ENCODE results near the gene PAPOLB.

PAPOLB gene

GRCh38 chr7:4823441-4824119 lies 38.2 kb downstream of the PAPOLB start:
- no peak for DNase-seq (ENCODE audit: low spot score)

- DNase-seq (ENCODE audit: low spot score): no peak
Measured at GRCh38 chr7:4822677-4823076, 39.2 kb downstream of the PAPOLB start.

GRCh38 chr7:4820967-4821471 lies 40.8 kb downstream of the PAPOLB start:
- DNase-seq (ENCODE audit: low spot score): no peak

GRCh38 chr7:4820405-4820966 lies 41.3 kb downstream of the PAPOLB start:
- DNase-seq (ENCODE audit: low spot score): no peak

GRCh38 chr7:4819560-4820404 lies 42.0 kb downstream of the PAPOLB start:
- no peak for DNase-seq (ENCODE audit: low spot score)

- no peak for DNase-seq (ENCODE audit: low spot score)
Measured at GRCh38 chr7:4818000-4818794, 43.6 kb downstream of the PAPOLB start.

- DNase-seq (ENCODE audit: low spot score): no peak
Measured at GRCh38 chr7:4817178-4817901, 44.5 kb downstream of the PAPOLB start.

- DNase-seq (ENCODE audit: low spot score): no peak
Measured at GRCh38 chr7:4816419-4817080, 45.3 kb downstream of the PAPOLB start.

- no peak for DNase-seq (ENCODE audit: low spot score)
Measured at GRCh38 chr7:4815609-4816418, 46.0 kb downstream of the PAPOLB start.

GRCh38 chr7:4815121-4815520 lies 46.7 kb downstream of the PAPOLB start:
- no peak for DNase-seq (ENCODE audit: low spot score)

- no peak for DNase-seq (ENCODE audit: low spot score)
Measured at GRCh38 chr7:4814433-4814832, 47.4 kb downstream of the PAPOLB start.

- no peak for DNase-seq (ENCODE audit: low spot score)
Measured at GRCh38 chr7:4809666-4810065, 52.2 kb downstream of the PAPOLB start.

- no peak for DNase-seq (ENCODE audit: low spot score)
Measured at GRCh38 chr7:4809091-4809591, 52.7 kb downstream of the PAPOLB start.

- DNase-seq (ENCODE audit: low spot score): no peak
Measured at GRCh38 chr7:4808565-4808964, 53.3 kb downstream of the PAPOLB start.

- DNase-seq (ENCODE audit: low spot score): no peak
Measured at GRCh38 chr7:4808026-4808425, 53.8 kb downstream of the PAPOLB start.

Data from kidney capillary endothelial cell (primary cell).